ENCODE results near the gene SWSAP1.

Gene SWSAP1

DNA sequence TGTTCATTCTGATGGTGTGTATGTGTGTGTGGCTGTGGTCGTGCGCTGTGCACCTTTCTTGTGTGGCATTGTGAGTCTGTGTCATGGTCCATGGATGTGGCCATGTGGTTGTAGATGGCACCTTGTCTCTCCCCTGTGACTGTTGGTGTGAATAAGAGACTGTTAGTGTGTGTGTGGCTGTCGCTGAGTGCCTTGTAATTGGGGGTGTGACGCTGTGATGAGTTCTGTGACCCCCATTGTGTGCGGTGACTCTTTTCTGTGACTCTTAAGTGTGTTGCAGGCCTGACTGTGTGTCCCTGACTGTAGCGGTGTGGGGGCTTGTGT lies 18.4 kb upstream of the SWSAP1 start (continued):
- TF ChIP-seq ZNF311 (tag by site-specific recombination; IDR thresholded peaks at IDR 0.05; ENCODE audit: borderline replicate concordance), result peak; percentile 41; the same call in 1 of the 2 replicates
- TF ChIP-seq ZNF558 (tag by site-specific recombination; IDR thresholded peaks at IDR 0.05), result no peak
- TF ChIP-seq, protein P1, sequence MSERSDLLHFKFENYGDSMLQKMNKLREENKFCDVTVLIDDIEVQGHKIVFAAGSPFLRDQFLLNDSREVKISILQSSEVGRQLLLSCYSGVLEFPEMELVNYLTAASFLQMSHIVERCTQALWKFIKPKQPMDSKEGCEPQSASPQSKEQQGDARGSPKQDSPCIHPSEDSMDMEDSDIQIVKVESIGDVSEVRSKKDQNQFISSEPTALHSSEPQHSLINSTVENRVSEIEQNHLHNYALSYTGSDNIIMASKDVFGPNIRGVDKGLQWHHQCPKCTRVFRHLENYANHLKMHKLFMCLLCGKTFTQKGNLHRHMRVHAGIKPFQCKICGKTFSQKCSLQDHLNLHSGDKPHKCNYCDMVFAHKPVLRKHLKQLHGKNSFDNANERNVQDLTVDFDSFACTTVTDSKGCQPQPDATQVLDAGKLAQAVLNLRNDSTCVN (tag by site-specific recombination; optimal IDR thresholded peaks at IDR 0.05), result peak; percentile 7
- TF ChIP-seq, protein P2, sequence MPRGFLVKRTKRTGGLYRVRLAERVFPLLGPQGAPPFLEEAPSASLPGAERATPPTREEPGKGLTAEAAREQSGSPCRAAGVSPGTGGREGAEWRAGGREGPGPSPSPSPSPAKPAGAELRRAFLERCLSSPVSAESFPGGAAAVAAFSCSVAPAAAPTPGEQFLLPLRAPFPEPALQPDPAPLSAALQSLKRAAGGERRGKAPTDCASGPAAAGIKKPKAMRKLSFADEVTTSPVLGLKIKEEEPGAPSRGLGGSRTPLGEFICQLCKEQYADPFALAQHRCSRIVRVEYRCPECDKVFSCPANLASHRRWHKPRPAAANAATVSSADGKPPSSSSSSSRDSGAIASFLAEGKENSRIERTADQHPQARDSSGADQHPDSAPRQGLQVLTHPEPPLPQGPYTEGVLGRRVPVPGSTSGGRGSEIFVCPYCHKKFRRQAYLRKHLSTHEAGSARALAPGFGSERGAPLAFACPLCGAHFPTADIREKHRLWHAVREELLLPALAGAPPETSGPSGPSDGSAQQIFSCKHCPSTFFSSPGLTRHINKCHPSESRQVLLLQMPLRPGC (tag by site-specific recombination; IDR thresholded peaks at IDR 0.05), result peak; percentile 16; the same call in 1 of the 2 replicates
- TF ChIP-seq ZBTB20 (tag by site-specific recombination; IDR thresholded peaks at IDR 0.05), result peak; percentile 5; the same call in 1 of the 2 replicates
- TF ChIP-seq ZNF843 (tag by site-specific recombination; IDR thresholded peaks at IDR 0.05), result 0 out of 2 replicates have a peak, but pooled peaks have one; percentile 5
- peak; percentile 4; the same call in 1 of the 2 replicates for TF ChIP-seq ZNF2 (tag by site-specific recombination; IDR thresholded peaks at IDR 0.05)
- no peak for TF ChIP-seq ZNF16 (tag by site-specific recombination; IDR thresholded peaks at IDR 0.05; ENCODE audit: low read depth)

DNA sequence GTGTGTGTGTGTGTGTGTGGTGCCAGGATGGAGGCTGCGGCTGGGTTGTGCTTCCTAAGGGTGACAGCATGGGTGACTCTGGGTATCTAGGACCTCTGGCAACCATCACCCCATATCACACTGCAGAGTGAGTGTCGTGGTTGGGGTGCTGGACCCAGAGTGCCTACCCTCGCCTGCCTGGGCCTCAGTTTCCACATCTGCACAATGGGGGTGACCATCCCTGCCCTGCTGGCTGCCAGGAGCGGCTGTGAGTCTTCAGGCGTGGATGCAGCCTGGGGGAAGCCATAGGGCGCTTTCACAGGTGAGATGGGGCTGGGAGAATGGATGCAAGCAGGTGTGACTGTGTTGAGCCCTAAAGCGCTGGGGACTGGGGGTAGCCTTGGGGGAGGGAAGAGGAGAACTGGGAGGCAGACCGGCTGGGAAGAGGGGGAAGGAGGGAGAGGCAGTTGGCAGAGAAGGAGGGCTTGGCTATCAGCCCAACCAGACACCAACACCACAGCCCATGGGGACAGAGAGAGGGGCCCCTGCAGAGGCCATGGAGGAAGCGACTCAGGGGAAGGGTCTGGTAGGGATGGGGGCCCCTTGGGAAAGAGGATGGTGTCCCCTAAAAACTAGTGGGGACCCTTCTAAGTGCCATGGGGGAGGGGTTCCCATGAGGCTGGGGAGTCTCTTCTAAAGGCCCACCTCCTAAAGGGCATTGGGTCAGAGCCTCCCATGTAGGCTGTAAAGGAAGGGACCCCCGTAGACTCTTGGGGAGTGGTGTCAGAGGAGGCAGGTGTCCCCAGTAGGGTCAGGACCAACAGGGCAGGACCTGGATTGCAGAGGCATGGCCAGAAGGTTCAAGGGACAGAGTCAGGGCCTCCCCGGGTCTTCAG lies 17.6 kb upstream of the SWSAP1 start:
- ChIA-PET CTCF (interaction anchor here (0.9 kb wide), 1 partner anchor 25 kb away, joined by 3 read pairs; no protein-coding TSS in a partner anchor), POLR2A (no interaction called here)
- Histone ChIP-seq H3K9me3 (ENCODE audit: control insufficient read depth, insufficient read depth, low read depth, low read length) (no peaks in the 10 kb centered on the region), H3K4me3 (ENCODE audit: low read depth, low read length) (no peak overlapping the region), H3K4me1 (ENCODE audit: control insufficient read depth, insufficient read depth, low read length) (no peaks in the 10 kb centered on the region; the same call in 1 of the 2 replicates), H3K36me3 (ENCODE audit: control insufficient read depth in 2 of 2, insufficient read depth in 1 of 2, low read length in 2 of 2) (no peaks in the 10 kb centered on the region), H3K27ac (ENCODE audit: extremely low read depth, low read depth, low read length) (no peak overlapping the region)
- TF ChIP-seq, protein P3, sequence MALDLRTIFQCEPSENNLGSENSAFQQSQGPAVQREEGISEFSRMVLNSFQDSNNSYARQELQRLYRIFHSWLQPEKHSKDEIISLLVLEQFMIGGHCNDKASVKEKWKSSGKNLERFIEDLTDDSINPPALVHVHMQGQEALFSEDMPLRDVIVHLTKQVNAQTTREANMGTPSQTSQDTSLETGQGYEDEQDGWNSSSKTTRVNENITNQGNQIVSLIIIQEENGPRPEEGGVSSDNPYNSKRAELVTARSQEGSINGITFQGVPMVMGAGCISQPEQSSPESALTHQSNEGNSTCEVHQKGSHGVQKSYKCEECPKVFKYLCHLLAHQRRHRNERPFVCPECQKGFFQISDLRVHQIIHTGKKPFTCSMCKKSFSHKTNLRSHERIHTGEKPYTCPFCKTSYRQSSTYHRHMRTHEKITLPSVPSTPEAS (tag by site-specific recombination; IDR thresholded peaks at IDR 0.05), result peak; percentile 37; the same call in 1 of the 2 replicates
- TF ChIP-seq, protein P4, sequence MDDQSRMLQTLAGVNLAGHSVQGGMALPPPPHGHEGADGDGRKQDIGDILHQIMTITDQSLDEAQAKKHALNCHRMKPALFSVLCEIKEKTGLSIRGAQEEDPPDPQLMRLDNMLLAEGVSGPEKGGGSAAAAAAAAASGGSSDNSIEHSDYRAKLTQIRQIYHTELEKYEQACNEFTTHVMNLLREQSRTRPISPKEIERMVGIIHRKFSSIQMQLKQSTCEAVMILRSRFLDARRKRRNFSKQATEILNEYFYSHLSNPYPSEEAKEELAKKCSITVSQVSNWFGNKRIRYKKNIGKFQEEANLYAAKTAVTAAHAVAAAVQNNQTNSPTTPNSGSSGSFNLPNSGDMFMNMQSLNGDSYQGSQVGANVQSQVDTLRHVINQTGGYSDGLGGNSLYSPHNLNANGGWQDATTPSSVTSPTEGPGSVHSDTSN (CRISPR knock-in tag; IDR thresholded peaks at IDR 0.05), result no peak
- TF ChIP-seq, protein P5, sequence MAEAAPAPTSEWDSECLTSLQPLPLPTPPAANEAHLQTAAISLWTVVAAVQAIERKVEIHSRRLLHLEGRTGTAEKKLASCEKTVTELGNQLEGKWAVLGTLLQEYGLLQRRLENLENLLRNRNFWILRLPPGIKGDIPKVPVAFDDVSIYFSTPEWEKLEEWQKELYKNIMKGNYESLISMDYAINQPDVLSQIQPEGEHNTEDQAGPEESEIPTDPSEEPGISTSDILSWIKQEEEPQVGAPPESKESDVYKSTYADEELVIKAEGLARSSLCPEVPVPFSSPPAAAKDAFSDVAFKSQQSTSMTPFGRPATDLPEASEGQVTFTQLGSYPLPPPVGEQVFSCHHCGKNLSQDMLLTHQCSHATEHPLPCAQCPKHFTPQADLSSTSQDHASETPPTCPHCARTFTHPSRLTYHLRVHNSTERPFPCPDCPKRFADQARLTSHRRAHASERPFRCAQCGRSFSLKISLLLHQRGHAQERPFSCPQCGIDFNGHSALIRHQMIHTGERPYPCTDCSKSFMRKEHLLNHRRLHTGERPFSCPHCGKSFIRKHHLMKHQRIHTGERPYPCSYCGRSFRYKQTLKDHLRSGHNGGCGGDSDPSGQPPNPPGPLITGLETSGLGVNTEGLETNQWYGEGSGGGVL (tag by site-specific recombination; IDR thresholded peaks at IDR 0.05), result peak; percentile 90

DNA sequence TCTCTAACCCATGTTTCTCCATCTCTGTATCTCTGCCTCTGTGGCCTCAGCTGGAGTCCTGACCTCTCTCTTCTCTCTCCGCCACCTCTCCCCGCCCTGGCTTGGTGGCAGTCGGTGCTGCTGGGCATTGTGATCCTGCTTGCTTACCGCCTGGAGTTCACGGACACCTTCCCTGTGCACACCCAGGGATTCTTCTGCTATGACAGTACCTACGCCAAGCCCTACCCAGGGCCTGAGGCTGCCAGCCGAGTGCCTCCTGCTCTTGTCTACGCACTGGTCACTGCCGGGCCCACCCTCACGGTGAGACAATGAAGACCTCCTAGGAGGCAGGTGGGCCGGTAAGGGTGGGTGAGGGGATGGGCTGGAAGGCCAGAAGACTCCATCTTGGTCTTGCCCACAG lies 15.0 kb upstream of the SWSAP1 start:
- peaks cover 0 to 5% of the 10 kb centered on the region in 2 experiments; a peak in 1 of 3 replicates for H3K36me3 ChIP-seq (ENCODE audit: control insufficient read depth in 2 of 2, insufficient read depth in 1 of 2, low read length in 2 of 2)
- ChIA-PET CTCF (interaction anchor here (0.9 to 1.2 kb wide), 2 partner anchors 21 to 116 kb away, joined by 3 to 4 read pairs; no protein-coding TSS in a partner anchor), POLR2A (no interaction called here)
- TF ChIP-seq ZNF610 (tag by site-specific recombination; IDR thresholded peaks at IDR 0.05; ENCODE audit: borderline replicate concordance) (no peak), ZNF600 (tag by site-specific recombination; IDR thresholded peaks at IDR 0.05) (no peak), KLF1 (tag by site-specific recombination; IDR thresholded peaks at IDR 0.05) (no peak), OVOL3 (tag by site-specific recombination; IDR thresholded peaks at IDR 0.05) (no peak), ZNF544 (tag by site-specific recombination; IDR thresholded peaks at IDR 0.05) (no peak), ZNF404 (tag by site-specific recombination; IDR thresholded peaks at IDR 0.05) (no peak), ZNF157 (tag by site-specific recombination; IDR thresholded peaks at IDR 0.05) (no peak), ZFP3 (tag by site-specific recombination; IDR thresholded peaks at IDR 0.05; ENCODE audit: low read depth) (no peak), ZNF473 (tag by site-specific recombination; IDR thresholded peaks at IDR 0.05) (no peak), ZNF585B (tag by site-specific recombination; IDR thresholded peaks at IDR 0.05) (no peak), ZNF146 (tag by site-specific recombination; IDR thresholded peaks at IDR 0.05) (no peak), ZNF248 (tag by site-specific recombination; IDR thresholded peaks at IDR 0.05) (no peak), ZNF654 (tag by site-specific recombination; IDR thresholded peaks at IDR 0.05; ENCODE audit: low read depth) (no peak), ZNF514 (tag by site-specific recombination; IDR thresholded peaks at IDR 0.05) (no peak)

More for the DNA sequence above, 15.0 kb upstream of the SWSAP1 start:
- H3K4me1 ChIP-seq (ENCODE audit: control insufficient read depth, insufficient read depth, low read length), result no peaks in the 10 kb centered on the region; the same call in 1 of the 2 replicates
- no peak overlapping the region for H3K27ac ChIP-seq (ENCODE audit: extremely low read depth, low read depth, low read length)
- no peaks in the 10 kb centered on the region for H3K9me3 ChIP-seq (ENCODE audit: control insufficient read depth, insufficient read depth, low read depth, low read length)
- H3K4me3 ChIP-seq (ENCODE audit: low read depth, low read length), result no peak overlapping the region
